Stimulated activated CD4-positive, alpha-beta T cell treated with anti-CD3 and anti-CD28 coated beads, Interleukin-15, amount 100 ng/mL, for 1 hour (primary cell): ENCODE results near the gene LEMD2.
"Not testable (repeated sequence)": the region's sequence is repeated elsewhere in the genome, so short reads cannot be mapped to it uniquely, and the experiment has no call there.

ENCODE experiments used
- DNase-seq, 2 donors: peaks; one replicate each; pipeline ENCODE4 v3.0.0-alpha.2; 2020; ENCODE audit warnings: low read depth in 1 of 2, low spot score in 1 of 2

LEMD2 gene

DNA sequence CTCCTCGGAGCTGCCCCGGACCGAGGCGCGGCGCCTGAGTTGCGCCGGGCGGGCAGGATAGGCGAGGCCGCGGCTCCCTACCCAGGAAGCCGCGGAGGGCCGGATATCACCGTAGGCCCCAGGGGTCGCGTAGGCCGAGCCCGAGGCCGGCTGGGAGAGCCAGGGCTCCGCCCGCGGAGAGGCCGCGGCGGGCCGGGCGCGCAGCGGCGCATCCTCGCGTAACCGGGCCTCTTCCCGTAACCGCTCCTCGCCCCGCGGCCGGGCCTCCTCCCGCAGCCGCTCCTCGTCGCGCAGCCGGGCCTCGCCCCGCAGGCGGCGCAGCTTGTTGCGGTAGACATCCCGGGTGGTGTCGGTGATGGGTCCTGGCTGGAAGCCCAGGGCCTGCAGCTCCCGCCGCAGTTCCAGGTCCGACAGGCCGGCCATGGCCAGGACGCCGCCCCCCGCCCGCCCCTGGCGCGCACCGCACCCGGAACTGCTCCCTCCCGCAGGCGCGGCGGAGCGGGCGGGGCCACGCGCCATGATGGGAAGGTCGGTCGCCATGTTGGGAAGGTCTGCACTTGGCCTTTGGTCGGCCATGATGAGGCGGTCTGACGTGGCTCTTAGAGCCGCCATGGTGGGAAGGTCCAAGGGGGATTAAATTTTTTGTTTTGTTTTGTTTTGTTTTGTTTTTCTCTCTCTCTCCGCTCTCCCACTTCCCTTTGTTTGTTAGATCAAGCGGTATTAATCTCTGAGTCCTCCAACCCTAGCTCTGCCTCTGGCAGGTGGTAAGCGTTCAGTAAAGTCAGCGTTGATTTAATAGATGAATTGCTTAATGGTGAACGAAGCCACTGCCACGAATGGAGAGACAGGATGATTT, at the start of gene LEMD2:
Gene LEMD2 (minus strand): TSS at position 437 of the 856 bp plus-strand sequence. CDS start 14 bp downstream, at position 423.
- DNase-seq: peak; percentile 89 to 94

DNA sequence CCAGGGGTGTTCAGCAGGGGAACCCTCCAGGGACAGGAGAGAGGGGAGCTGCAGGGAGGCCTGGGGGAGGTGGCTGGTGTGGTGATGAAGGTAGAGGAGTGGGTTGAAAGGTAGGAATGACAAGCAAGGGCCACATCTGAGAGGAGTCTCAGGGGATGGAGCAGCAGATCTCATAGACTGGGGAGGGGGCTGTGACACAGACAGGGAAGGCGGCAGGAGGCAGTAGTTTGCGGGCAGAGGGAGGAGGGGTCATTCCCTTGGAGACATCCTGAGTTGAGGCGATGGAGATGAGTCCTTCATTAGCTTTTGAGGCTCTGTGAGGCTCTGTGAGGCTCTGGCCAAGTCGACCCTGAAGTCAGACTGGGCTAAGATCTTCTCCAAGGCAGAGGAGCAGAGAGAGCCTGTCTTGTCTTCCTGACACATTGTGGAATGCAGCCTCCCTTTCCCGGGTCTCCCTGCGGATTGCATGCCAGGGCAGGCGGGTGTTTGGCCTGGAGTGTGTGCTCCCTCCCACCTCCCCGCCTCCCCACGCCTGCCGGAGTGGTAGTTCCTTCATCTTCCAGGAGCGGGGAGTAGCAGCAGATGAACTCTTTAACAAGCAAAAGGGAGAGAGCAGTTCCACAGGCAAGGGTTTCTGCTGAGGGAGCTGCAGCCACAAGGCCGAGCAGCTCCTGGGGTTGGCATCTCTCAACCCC, 49.2 kb upstream of the LEMD2 start:
- no peak for DNase-seq

DNA sequence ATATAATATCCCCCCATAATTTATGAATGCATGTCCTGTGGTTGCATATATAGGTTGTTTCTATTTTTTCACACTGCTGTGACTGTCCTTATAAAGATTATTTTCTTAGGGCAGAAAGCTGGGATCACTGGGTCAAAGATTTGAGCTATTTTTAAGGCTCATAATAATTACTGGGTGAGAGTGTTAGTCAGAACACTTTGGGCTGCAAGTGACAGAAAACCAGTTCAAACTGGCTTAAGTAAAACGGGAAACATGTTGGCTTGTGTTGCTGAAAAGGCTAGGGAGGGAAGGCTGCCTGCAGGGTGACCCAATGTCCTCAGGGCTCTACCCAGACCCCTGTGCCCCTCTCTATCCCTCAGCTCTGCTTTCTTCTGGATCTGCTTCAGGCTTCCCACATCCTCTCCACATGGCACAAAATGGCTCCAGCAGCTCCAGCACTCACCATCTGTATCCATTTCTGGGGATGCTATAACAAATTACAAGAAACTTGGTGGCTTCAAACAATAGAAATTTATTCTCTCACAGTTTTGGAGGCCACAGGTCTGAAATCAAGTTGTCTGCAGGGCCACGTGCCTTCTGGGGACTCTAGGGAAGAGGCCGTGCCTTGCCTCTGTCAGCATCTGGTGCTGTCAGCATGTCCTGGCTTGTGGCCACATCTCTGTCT, 48.0 kb upstream of the LEMD2 start:
- no peak for DNase-seq

DNA sequence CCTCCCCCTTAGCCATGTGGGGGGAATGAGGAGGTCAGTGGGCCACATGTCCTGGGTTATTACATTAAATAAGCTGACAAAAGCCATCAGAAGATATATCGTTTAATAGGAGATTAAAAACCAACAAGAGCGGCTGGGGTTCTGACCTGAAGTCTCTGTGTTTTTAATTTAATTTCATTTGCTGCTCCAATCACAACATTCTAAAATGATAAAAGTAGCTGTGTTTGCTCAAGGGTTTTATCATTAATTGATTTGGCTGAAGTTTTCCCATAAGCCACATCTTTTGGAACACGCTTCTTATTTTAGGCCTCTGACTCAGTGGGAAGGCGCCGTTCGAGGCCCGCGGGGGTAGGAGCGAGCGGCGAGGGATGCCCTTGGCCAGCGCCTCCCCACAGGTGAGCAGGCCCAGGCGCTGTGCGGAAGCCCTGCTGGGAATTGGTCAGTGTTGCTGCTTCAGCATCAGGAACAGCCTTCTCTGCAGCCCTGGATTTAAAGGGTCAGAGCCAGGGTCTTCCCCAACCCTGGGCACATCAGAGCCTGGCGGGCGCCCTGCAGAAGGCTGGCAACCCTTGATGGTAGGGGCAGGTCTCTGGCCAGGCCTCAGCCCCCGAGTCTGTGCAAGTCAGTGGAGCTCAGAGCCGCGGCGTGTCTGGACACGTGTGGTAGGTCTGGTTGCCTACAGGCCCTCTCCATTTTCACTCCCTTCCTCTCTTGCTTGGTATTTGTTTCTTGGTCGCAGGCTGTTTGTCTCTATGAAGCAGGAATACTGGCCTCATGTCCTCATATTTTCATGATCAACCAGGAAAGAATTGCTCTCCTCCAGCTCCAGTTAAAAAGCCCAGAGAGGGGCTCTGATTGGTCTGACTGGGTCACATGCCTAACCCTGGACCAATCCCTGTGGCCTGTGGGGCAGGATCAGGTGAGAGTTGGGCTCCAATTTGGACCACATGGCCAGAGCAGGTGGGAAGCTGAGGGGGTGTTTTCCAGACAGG, 45.8 kb upstream of the LEMD2 start:
- no peak for DNase-seq

DNA sequence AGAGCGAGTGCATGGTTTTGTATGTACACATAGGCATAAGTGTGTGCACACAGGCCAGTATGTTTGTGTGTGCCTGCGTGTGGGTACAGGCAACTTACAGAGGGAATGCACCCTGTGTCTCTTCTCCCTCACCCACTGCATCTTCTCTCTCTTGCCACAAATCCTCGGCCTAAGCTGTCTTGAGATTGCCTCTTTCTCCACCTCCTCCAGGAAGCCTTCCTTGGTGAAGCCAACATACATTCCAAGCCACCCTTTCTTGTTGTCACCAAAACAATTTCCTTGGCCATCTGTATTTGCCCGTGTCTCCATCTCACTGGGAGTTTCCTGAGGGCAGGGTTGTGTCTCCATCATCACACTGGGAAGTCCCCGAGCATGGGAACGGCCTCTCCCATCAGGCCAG, 44.7 kb upstream of the LEMD2 start:
- DNase-seq: no peak

DNA sequence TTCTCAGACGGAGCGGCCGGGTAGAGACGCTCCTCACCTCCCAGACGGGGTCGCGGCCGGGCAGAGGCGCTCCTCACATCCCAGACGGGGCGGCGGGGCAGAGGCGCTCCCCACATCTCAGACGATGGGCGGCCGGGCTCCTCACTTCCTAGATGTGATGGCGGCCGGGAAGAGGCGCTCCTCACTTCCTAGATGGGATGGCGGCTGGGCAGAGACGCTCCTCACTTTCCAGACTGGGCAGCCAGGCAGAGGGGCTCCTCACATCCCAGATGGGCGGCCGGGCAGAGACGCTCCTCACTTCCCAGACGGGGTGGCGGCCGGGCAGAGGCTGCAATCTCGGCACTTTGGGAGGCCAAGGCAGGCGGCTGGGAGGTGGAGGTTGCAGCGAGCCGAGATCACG, 43.9 kb upstream of the LEMD2 start:
- DNase-seq: not testable (repeated sequence)

DNA sequence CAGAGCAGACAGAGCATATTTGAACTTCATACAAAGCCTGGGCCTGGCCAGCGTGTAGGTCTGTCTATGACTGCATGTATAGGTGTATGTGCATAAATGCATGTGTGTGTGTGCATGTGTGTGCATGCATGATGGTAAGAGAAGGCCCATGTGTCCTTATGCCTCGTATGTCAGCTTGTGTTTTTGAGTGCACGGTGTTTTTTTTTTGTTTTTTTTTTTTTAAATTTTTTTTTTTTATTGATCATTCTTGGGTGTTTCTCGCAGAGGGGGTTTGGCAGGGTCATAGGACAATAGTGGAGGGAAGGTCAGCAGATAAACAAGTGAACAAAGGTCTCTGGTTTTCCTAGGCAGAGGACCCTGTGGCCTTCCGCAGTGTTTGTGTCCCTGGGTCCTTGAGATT, 42.8 kb upstream of the LEMD2 start:
- not testable (repeated sequence) for DNase-seq

DNA sequence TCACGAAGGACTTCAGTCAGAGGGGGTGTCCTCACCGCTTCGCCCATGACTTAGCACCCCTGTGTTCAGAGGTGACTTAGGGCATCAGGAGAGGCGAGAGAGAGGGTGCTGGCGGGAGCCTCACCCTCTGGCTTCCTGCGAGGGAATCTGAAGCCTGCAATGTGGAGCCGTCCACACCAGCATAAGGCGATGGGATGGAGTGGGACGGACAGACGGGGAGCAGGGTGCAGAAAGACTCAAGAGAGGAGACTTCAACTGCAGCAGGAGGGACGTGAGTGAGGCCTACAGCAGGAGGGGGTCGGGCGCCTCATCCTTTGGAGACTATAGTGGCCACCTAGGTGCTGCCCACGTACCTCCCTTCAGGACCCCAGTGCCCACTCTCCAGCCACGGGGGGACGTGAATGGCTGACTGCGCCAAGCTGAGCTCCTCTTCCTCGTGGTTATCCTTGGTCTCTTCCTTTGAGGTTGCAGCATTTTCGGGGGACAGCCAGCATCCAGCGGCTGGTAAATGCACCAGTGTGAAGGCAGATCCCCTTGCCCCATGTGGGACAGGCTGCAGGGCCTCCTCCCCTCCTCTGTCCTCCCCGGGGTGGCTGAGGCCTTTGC, 41.8 kb upstream of the LEMD2 start:
- DNase-seq: no peak

DNA sequence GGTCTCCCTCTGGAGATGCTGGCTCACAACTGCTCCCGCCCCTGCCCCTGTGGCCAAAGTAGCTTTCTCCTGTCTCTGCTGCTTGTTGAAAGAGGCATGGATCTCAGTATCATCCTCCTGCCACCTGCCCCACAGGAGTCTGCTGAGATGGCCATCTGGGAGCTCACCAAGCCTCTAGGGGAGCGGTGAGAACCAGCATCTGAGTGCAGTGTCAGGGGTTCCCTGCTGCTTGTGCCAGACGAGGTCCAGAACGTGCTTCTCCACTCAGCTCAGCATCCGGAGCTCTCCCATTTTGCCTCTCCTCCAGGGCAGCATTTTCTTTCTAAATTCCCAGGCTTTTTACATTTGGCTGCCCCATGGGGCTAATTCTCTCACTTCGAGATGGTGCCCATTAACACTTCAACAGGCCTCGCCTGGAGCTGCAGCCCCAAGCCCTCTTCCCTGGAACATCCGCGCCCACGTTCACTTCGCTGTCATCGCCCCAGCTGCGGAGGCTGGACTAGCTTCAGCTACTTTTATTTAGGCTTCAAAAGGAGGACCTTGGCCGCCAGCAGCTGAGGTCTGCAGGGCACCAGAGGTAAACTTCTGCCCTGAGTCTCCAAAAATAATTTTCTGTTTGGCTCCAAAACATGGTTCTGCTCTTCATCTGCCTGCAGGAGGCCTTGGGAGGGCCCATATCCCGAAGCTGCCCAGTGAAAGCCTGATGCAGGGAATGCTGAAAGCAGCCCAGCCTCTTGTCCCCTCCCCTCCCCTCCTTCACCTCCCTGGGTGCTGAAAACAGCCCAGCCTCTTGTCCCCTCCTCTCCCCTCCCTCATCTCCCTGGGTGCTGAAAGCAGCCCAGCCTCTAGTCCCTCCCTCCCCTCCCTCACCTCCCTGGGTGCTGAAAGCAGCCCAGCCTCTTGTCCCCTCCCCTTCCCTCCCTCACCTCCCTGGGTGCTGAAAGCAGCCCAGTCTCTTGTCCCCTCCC, 40.1 kb upstream of the LEMD2 start:
- DNase-seq: no peak

DNA sequence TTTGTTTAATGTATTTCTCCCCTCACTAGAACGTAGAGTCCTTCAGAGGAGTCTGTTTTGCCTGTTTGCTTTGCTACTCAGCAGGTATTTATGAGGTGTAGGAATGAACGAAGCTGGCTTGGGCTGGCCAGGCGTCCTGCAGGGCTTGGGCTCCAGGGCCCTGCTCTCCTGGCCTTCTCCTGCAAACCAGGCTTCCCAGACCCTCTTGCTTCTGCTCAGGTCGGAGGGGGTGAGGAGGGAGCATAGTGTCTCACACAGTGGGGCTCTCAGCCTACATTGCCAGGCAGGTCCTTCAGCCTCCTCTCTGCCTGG, 39.5 kb upstream of the LEMD2 start:
- no peak for DNase-seq

DNA sequence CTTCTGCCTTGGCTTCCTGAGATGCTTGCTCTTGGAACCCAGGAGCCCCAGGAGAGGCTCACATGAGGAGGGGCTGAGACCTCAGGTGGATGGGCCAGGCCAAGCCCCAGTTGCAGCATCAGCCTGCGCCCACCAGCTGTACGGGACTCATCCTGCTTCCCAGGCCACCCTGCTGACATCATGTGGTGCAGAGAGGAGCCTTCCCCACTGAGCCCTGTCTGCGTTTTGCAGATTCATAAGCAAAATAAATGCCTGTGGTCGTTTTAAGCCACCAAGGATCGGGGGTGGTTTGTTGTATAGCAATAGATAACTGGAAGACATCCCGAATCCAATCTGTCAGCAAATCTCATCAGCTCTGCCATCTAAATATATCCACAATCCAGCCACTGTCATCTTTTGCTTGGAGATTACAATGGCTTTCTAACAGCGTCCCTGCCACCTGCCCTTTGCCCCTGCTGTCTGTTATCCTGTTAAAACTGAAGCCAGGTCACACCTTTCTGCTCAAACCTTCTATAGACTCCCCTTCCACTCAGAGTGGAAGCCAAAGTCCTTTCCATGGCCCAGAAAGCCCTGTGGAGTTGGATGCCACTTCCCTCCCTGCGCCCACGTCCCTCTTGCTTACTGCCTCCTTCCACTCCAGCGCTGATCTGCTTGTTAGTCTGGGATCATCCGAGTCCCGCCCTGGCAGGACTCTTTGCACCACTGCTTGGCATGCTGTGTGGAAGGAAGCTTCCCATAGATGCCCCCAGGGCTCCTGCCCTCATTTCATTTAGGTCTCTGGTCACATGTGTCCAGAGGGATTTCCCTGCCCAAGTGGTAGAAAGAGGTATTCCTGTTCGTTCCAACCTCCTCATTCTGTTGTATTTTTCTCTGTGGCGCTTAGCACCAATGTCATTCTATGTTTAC, 38.9 kb upstream of the LEMD2 start:
- DNase-seq: no peak

DNA sequence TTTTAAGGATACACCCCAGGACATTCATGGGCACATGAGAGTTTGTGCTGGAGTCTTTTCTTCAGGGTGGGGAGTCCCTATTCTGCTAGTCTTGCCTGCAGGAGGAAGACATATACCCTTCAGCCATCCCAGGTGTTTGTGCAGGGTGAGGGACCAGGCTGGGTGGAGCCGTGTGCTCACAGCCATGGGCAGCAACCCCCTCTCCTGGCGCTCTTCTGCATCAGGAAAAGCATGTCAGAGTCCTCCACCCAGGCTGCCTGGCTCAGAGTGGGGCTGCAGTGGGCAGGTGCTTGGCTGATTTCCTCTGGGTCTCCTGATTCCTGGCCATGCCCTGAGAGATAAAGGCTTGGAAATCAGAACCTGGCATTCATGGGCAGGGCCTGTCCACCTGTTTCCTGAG, 37.6 kb upstream of the LEMD2 start:
- no peak for DNase-seq

DNA sequence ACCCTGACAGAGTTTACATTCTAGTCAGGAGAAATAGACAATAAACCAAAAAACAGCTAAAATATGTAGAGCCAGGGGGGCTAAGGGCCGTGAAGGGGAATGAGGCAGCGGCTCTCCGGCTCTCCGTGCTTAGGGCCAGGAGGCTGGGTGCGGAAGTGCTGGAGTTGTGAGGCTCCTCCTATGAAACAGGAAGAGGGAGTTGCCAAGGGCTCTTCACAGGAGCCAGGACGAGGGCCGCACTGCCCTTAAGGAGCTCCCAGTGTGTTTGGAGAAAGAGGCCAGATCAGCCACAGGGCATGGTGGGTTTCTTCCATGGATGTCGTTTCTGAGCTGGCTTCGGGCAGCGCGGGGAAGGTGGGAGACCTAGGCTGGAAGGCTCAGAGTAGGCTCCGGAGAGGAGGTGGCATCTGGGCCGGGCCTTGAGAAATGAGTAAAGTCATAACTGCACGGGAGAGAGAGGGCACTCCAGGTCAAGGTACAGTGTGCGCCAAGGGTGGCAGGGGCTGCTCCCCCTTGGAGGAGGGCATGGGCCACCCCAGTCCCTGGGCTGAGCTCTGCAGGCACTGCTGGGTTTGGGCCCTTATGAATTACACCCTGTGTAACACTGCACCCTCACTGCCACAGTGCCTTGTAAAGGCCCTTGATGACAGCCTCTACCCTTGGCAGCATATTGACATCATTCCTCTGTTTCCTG, 35.7 kb upstream of the LEMD2 start:
- DNase-seq: no peak

DNA sequence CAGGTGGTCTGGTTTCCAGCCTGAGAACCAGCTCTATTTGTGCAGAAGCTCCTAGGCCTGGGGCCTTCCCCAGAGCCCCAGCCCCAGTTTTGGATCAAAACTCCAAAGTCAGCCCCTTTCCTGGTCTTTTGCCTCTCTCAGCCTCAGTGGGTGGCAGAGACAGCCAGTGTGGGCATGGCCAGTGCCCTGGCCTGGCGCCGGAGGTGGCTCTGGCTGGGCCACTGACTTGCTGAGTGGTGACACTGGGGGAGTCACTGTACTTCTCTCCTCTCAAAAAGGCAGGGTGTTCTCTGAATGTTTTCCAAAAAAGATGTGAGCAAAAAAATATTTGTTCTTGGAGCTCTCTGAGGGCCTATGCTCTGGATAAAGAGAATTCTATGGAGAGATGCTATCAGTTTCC, 34.9 kb upstream of the LEMD2 start:
- DNase-seq: no peak

DNA sequence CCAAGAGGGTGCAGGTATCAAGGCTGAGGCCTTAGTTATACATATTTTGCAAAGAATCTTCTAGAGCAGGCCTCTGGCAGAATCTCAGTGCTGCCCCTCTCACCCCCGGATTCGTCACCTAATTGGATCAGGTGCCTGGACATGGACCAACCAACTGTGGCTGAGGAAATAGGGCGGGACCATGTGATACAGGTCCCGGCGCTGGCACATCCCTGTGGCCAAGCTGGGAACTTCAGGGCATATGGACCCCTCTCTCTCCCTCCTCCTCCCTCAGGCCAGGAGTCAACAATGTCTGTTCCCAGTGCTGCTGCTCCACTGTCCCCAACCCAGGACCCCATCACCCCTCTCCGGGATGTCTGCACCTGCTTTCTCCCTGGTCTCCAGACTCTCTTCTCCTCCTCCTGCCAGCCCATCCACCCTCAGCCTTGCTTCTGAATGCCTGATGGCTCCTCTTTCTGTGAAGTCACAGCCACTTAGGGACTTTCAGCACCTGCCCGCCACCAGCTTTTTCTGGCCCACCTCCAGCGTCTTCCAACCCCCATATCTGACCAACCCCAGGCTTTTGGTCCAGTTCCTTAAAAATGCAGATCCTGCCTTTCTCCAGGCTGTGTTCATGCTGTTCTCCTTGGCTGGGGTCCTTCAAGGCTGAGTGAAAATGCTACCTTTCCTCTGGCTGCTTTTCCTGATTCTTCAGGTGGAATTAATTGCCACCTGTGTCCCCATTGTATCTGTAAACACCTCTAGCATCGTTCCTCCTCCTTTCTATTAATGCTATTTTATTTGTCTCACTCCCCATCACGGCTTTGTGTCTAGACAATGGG, 33.9 kb upstream of the LEMD2 start:
- DNase-seq: no peak

DNA sequence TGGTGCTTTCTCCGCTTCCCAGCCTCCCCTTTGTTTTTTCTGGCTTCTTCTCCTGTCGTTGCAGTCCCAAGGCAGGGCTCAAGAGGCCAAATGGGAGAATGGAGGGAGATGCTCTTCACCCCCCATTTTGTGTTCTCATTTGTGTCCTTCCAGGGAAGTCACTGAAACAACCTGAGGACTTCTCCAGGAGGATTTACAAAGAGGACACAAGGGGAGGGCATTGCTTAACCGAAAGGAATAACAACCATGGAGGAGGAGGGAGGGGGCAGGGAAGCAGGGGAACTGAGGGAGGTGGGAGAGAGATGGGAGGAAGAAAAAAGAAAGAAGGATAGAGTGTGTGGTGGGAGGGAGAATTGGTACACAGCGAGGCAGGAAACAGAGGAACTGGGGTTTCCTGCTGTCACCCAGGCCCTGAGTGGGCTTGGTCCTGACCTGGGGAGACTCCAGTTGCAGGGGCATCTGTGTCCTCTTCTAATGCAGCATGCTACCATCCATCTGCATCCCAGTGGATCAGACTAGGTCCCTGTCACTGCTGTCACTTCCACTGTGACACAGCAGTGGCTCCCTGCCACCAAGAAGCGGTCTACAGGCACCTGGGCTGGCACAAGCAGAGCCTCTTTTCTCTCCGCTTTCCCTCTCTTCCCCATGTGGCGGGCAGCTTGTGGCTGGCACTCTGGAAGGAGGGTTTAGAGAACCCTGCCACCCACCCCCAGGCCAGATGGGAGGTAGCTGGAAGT, 32.0 kb upstream of the LEMD2 start:
- no peak for DNase-seq
